ENCODE data around the gene ZNF837. TPM values are rescaled to one million over a fixed set of nuclear protein-coding genes. Genes with fewer than 3 reads are reported as not detected.
A peak's percentile ranks its signal among the peaks of the same experiment; 100 is the strongest.

ZNF837 gene
- total RNA-seq, 1 experiment from 2014 or later, result 1.6 TPM

DNA sequence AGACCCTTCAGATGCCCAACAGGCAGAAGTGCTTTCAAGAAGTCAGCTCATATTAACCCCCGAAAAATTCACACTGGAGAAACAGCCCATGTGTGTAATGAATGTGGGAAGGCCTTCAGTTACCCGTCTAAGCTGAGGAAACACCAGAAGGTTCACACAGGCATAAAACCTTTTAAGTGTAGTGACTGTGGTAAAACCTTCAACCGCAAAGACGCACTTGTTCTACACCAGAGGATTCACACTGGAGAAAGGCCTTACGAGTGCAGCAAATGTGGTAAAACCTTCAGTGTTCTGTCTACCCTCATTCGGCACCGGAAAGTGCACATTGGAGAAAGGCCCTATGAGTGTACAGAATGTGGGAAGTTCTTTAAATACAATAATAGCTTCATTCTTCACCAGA lies 36.2 kb upstream of the ZNF837 start:
- H3K27ac ChIP-seq (ENCODE audit: low read length), result no peak overlapping the region
- H3K36me3 ChIP-seq (ENCODE audit: control insufficient read depth, insufficient read depth, low read length), result peaks cover 8% of the 10 kb centered on the region; the same call in 1 of the 2 replicates
- TSS peak; percentile 51 for BruUV-seq (replicated peaks)
- DNase-seq (ENCODE audit: low read depth, low spot score) (no peak), ATAC-seq (no peak)
- H3K4me3 ChIP-seq (ENCODE audit: low read depth in 2 of 2, low read length in 2 of 2), result no peak overlapping the region
- no peaks in the 10 kb centered on the region for H3K27me3 ChIP-seq (ENCODE audit: control insufficient read depth, insufficient read depth, low read length)
- peaks cover 4% of the 10 kb centered on the region; the same call in 1 of the 2 replicates for H3K9me3 ChIP-seq (ENCODE audit: control insufficient read depth, insufficient read depth, low read depth, low read length)
- ChIA-PET CTCF (no interaction called here), POLR2A (interaction anchor here (0.5 kb wide), 1 partner anchor 46 kb away, joined by 6 read pairs; no protein-coding TSS in a partner anchor)
- no peaks in the 10 kb centered on the region for H3K4me1 ChIP-seq (ENCODE audit: control insufficient read depth, insufficient read depth, low read length)
- in situ Hi-C loops (cut with HindIII; ENCODE audit: low pct_unique_long_range_greater_than_20kb, low sequenced_read_pairs) (no loop called here), intact Hi-C loops (cut with micrococcal nuclease; ENCODE audit: unreplicated experiment) (no loop called here)
- TF ChIP-seq, protein P1, sequence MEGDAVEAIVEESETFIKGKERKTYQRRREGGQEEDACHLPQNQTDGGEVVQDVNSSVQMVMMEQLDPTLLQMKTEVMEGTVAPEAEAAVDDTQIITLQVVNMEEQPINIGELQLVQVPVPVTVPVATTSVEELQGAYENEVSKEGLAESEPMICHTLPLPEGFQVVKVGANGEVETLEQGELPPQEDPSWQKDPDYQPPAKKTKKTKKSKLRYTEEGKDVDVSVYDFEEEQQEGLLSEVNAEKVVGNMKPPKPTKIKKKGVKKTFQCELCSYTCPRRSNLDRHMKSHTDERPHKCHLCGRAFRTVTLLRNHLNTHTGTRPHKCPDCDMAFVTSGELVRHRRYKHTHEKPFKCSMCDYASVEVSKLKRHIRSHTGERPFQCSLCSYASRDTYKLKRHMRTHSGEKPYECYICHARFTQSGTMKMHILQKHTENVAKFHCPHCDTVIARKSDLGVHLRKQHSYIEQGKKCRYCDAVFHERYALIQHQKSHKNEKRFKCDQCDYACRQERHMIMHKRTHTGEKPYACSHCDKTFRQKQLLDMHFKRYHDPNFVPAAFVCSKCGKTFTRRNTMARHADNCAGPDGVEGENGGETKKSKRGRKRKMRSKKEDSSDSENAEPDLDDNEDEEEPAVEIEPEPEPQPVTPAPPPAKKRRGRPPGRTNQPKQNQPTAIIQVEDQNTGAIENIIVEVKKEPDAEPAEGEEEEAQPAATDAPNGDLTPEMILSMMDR (IDR thresholded peaks at IDR 0.05), result no peak
- TF ChIP-seq SIN3A (IDR thresholded peaks at IDR 0.05; ENCODE audit: borderline replicate concordance, insufficient read depth, low read depth, low read length) (no peak), POLR2AphosphoS5 (IDR thresholded peaks at IDR 0.05; ENCODE audit: low read depth, low read length) (no peak), TCF7L2 (IDR thresholded peaks at IDR 0.05; ENCODE audit: low read depth, low read length) (no peak)
- TF ChIP-seq, protein P2, sequence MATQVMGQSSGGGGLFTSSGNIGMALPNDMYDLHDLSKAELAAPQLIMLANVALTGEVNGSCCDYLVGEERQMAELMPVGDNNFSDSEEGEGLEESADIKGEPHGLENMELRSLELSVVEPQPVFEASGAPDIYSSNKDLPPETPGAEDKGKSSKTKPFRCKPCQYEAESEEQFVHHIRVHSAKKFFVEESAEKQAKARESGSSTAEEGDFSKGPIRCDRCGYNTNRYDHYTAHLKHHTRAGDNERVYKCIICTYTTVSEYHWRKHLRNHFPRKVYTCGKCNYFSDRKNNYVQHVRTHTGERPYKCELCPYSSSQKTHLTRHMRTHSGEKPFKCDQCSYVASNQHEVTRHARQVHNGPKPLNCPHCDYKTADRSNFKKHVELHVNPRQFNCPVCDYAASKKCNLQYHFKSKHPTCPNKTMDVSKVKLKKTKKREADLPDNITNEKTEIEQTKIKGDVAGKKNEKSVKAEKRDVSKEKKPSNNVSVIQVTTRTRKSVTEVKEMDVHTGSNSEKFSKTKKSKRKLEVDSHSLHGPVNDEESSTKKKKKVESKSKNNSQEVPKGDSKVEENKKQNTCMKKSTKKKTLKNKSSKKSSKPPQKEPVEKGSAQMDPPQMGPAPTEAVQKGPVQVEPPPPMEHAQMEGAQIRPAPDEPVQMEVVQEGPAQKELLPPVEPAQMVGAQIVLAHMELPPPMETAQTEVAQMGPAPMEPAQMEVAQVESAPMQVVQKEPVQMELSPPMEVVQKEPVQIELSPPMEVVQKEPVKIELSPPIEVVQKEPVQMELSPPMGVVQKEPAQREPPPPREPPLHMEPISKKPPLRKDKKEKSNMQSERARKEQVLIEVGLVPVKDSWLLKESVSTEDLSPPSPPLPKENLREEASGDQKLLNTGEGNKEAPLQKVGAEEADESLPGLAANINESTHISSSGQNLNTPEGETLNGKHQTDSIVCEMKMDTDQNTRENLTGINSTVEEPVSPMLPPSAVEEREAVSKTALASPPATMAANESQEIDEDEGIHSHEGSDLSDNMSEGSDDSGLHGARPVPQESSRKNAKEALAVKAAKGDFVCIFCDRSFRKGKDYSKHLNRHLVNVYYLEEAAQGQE (IDR thresholded peaks at IDR 0.05; ENCODE audit: insufficient read depth in 1 of 2, low read depth in 2 of 2, low read length in 1 of 2), result no peak

DNA sequence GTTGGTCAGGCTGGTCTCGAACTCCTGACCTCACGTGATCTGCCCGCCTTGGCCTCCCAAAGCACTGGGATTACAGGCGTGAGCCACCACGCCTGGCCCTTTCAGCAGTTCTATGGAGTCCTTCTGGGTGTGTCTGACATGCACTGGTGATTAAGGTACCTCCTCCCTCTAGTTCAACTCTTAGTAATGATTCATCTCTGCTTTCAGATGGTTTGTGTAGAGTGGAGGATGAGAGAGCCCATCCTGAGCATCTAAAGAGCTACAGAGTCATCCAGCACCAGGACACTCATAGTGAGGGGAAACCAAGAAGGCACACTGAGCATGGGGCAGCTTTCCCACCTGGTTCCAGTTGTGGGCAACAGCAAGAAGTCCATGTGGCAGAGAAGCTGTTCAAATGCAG lies 35.8 kb upstream of the ZNF837 start:
- DNase-seq (ENCODE audit: low read depth, low spot score), result no peak
- Histone ChIP-seq H3K27ac (ENCODE audit: low read length) (no peak overlapping the region), H3K4me1 (ENCODE audit: control insufficient read depth, insufficient read depth, low read length) (no peaks in the 10 kb centered on the region), H3K27me3 (ENCODE audit: control insufficient read depth, insufficient read depth, low read length) (no peaks in the 10 kb centered on the region), H3K4me3 (ENCODE audit: low read depth in 2 of 2, low read length in 2 of 2) (no peak overlapping the region), H3K9me3 (ENCODE audit: control insufficient read depth, insufficient read depth, low read depth, low read length) (peaks cover 4% of the 10 kb centered on the region; the same call in 1 of the 2 replicates), H3K36me3 (ENCODE audit: control insufficient read depth, insufficient read depth, low read length) (peaks cover 8% of the 10 kb centered on the region; the same call in 1 of the 2 replicates)
- intact Hi-C loops (cut with micrococcal nuclease; ENCODE audit: unreplicated experiment), result no loop called here
- BruUV-seq (replicated peaks), result no TSS peak
- no peak for ATAC-seq
- TF ChIP-seq TCF7L2 (IDR thresholded peaks at IDR 0.05; ENCODE audit: low read depth, low read length), result no peak
- no peak for TF ChIP-seq POLR2AphosphoS5 (IDR thresholded peaks at IDR 0.05; ENCODE audit: low read depth, low read length)
- TF ChIP-seq, protein P1 (IDR thresholded peaks at IDR 0.05), result no peak
- TF ChIP-seq, protein P2 (IDR thresholded peaks at IDR 0.05; ENCODE audit: insufficient read depth in 1 of 2, low read depth in 2 of 2, low read length in 1 of 2), result no peak
- TF ChIP-seq SIN3A (IDR thresholded peaks at IDR 0.05; ENCODE audit: borderline replicate concordance, insufficient read depth, low read depth, low read length), result no peak
- ChIA-PET CTCF (no interaction called here), POLR2A (interaction anchor here (0.5 kb wide), 1 partner anchor 46 kb away, joined by 6 read pairs; no protein-coding TSS in a partner anchor)
- in situ Hi-C loops (cut with HindIII; ENCODE audit: low pct_unique_long_range_greater_than_20kb, low sequenced_read_pairs), result no loop called here
